Endothelial cell of umbilical vein (primary cell): ENCODE measurements around the gene BICRA. TPM values are rescaled to one million over a fixed set of nuclear protein-coding genes. Genes with fewer than 3 reads are reported as not detected.

ENCODE experiments used
- BruUV-seq: library from RNA; stranded (reverse); fragments of 400-500 nt; replicated peaks from 2 replicates; lab custom pipeline; 2021; lab: Mats Ljungman, UMichigan
- CTCF ChIA-PET: fragments of 300-600, 350-600 bp; sonication (Branson Sonifier 250); formaldehyde crosslinking; loops from one replicate; lab custom pipeline; 2021; ENCODE audit warnings: antibody characterized with exemption, inconsistent platforms; lab: Charles Lee
- POLR2A ChIA-PET: fragments of 300-600, 350-600 bp; sonication (Branson Sonifier 250); formaldehyde crosslinking; loops from one replicate; lab custom pipeline; 2021; ENCODE audit warnings: antibody characterized with exemption, inconsistent platforms; lab: Charles Lee
- DNase-seq: peaks from one replicate; pipeline ENCODE4 v3.0.0-alpha.2; 2011; ENCODE audit warnings: low read depth, low spot score
- FAIRE-seq: peaks from 2 replicates; lab custom pipeline; 2011; peaks lifted over from hg19 to GRCh38; lab: Jason Lieb, UNC
- H2AFZ ChIP-seq: 2 replicates; pipeline ENCODE4 v1.6.0; 2012; ENCODE audit warnings: low read depth, low read length, control low read depth, inconsistent platforms
- H3K27ac ChIP-seq: 2 replicates; pipeline ENCODE4 v1.5.1; 2011; ENCODE audit warnings: low read depth, mild to moderate bottlenecking, control low read depth, low read length, moderate library complexity; ENCODE audit not compliant: insufficient read depth
- H3K27me3 ChIP-seq, 2 experiments: 2 replicates each; pipeline versions ENCODE4 v1.6.0 to v1.6.1; 2011; ENCODE audit warnings: low read length in 2 of 2, mixed read lengths in 1 of 2; ENCODE audit not compliant: control insufficient read depth in 2 of 2, insufficient read depth in 2 of 2
- H3K36me3 ChIP-seq, 2 experiments: 2 replicates in 1 of 2; 3 replicates in 1 of 2; pipeline ENCODE4 v1.5.1; 2011; ENCODE audit warnings: low read length in 2 of 2, mild to moderate bottlenecking in 1 of 2, moderate library complexity in 1 of 2; ENCODE audit not compliant: control insufficient read depth in 2 of 2, insufficient read depth in 2 of 2; ENCODE audit errors: extremely low read depth in 1 of 2
- H3K4me1 ChIP-seq: 3 replicates; pipeline ENCODE4 v1.5.1; 2011; ENCODE audit warnings: mild to moderate bottlenecking, low read length; ENCODE audit not compliant: control insufficient read depth, insufficient read depth; ENCODE audit errors: extremely low read depth
- H3K4me2 ChIP-seq: 2 replicates; pipeline ENCODE4 v1.6.1; 2011; ENCODE audit warnings: low read length, control low read depth, mixed read lengths; ENCODE audit not compliant: insufficient read depth
- H3K4me3 ChIP-seq, 3 experiments: fragments of 200-600 bp in 1 of 3; sonication (generic), shearing (Covaris generic) in 1 of 3; replicated peaks in 1 of 3; 2 replicates each; pipeline ENCODE4 v1.5.1; 2011 to 2016; ENCODE audit warnings: control low read depth in 3 of 3, low read length in 3 of 3, mild to moderate bottlenecking in 2 of 3, inconsistent platforms in 1 of 3, low read depth in 1 of 3, moderate library complexity in 1 of 3; ENCODE audit not compliant: insufficient read depth in 1 of 3
- H3K79me2 ChIP-seq: 2 replicates; pipeline ENCODE4 v1.6.0; 2012; ENCODE audit warnings: low read length, inconsistent platforms; ENCODE audit not compliant: control insufficient read depth, insufficient read depth
- H3K9ac ChIP-seq: replicated peaks from 2 replicates; pipeline ENCODE3; 2011; ENCODE audit warnings: low read length, control low read depth; ENCODE audit not compliant: insufficient read depth; ENCODE audit errors: extremely low read depth
- H3K9me1 ChIP-seq: replicated peaks from 3 replicates; pipeline ENCODE4 v1.6.0; 2011; ENCODE audit warnings: mild to moderate bottlenecking, low read length; ENCODE audit not compliant: control insufficient read depth, insufficient read depth; ENCODE audit errors: extremely low read depth
- H3K9me3 ChIP-seq: replicated peaks from 2 replicates; pipeline ENCODE4 v1.5.1; 2012; ENCODE audit warnings: low read length, inconsistent platforms; ENCODE audit not compliant: control insufficient read depth, insufficient read depth
- H4K20me1 ChIP-seq: replicated peaks from 2 replicates; pipeline ENCODE3; 2011; ENCODE audit warnings: mild to moderate bottlenecking, low read length; ENCODE audit not compliant: control insufficient read depth, insufficient read depth; ENCODE audit errors: extremely low read depth
- EZH2 ChIP-seq: IDR thresholded peaks from 2 replicates; pipeline ENCODE4 v1.6.1; 2012; ENCODE audit warnings: borderline replicate concordance, low read depth, mild to moderate bottlenecking, moderate library complexity, low read length, inconsistent platforms; ENCODE audit not compliant: severe bottlenecking
- FOS ChIP-seq: IDR thresholded peaks from 2 replicates; pipeline ENCODE4 v1.6.1; 2011; ENCODE audit warnings: mild to moderate bottlenecking, low read length, moderate library complexity, borderline replicate concordance; ENCODE audit not compliant: insufficient read depth
- GATA2 ChIP-seq: IDR thresholded peaks from 2 replicates; pipeline ENCODE4 v1.7.0; 2011; ENCODE audit warnings: low read depth, mild to moderate bottlenecking, moderate library complexity, mixed read lengths, low read length; ENCODE audit not compliant: insufficient read length, insufficient read depth
- JUN ChIP-seq: IDR thresholded peaks from 2 replicates; pipeline ENCODE4 v1.6.1; 2011; ENCODE audit warnings: borderline replicate concordance, low read depth; ENCODE audit not compliant: insufficient read length, insufficient read depth
- MYC ChIP-seq: IDR thresholded peaks from one replicate; pipeline ENCODE4 v1.6.1; 2011; ENCODE audit warnings: mild to moderate bottlenecking, low read depth, low read length
- POLR2A ChIP-seq: IDR thresholded peaks from 2 replicates; pipeline ENCODE4 v1.6.1; 2012; ENCODE audit warnings: low read depth, mild to moderate bottlenecking, control low read depth, low read length
- POLR2AphosphoS5 ChIP-seq: IDR thresholded peaks from 2 replicates; pipeline ENCODE4 v1.6.1; 2012; ENCODE audit warnings: low read depth, mild to moderate bottlenecking, control low read depth, low read length, moderate library complexity; ENCODE audit not compliant: insufficient read depth
- dilution Hi-C: fragments of 300-500 bp; cut with MboI; formaldehyde crosslinking; loops from one replicate; pipeline ENCODE4 v1.15.0; 2019; ENCODE audit warnings: low sequenced_read_pairs; ENCODE audit not compliant: extremely low pct_ligation_motif_present
- intact Hi-C: fragments of 100-400 bp; cut with micrococcal nuclease; formaldehyde crosslinking; loops from one replicate; pipeline ENCODE4 v1.10.0; 2022
- polyA plus RNA-seq, 4 experiments: library from polyadenylated mRNA; depleted of rRNA in 3 of 4; stranded (reverse) in 3 of 4; unstranded in 1 of 4; fragments of >200 nt; gene quantifications; 2 replicates each; pipeline versions ENCODE4 v1.2.1 to v1.2.3, GENCODE V29; 2011 to 2012; ENCODE audit warnings: missing spikeins in 1 of 4
- total RNA-seq: library from RNA; stranded (reverse); gene quantifications from 2 replicates; pipeline ENCODE4 v1.2.3, GENCODE V29; 2021
- TF ChIP-seq, protein P1 (sequence below): IDR thresholded peaks from 2 replicates; pipeline ENCODE4 v1.6.1; 2011; ENCODE audit not compliant: insufficient read depth, insufficient read length
- TF ChIP-seq, protein P2 (sequence below), 2 donors: IDR thresholded peaks; 1 replicate in 1 of 2; 2 replicates in 1 of 2; pipeline ENCODE4 v1.5.1; 2011; ENCODE audit warnings: low read length in 2 of 2, mild to moderate bottlenecking in 2 of 2, moderate library complexity in 2 of 2, control low read depth in 1 of 2, inconsistent platforms in 1 of 2, low read depth in 1 of 2; ENCODE audit not compliant: insufficient read depth in 1 of 2; ENCODE audit errors: extremely low read depth in 1 of 2

BICRA gene
- total and polyA plus RNA-seq, 2 donors (not counting 3 experiments of a cell fraction or from before 2014, with no cell fraction given), result 3.8 to 20.5 TPM

DNA sequence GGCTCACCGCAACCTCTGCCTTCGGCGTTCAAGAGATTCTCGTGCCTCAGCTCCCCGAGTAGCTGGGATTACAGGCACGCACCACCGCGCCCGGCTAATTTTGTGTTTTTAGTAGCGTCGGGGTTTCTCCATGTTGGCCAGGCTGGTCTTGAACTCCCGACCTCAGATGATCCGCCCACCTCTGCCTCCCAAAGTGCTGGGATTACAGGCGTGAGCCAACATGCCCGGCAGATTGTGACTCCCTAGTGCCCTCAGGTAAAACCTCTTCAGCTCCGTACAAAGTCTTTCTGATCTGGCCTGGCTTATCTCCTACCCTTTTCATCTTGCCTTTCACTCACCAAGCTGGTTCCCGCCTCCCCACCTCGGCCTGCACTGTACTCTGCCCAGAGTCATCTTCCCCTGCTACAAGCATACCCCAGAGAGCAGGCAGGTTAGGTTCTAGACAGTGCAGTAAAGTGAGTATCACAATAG, 15.0 kb downstream of the BICRA start:
- H3K4me2 ChIP-seq, result no peak overlapping the region
- H3K9me3 ChIP-seq, result no peaks in the 10 kb centered on the region
- no peaks in the 10 kb centered on the region for H3K27me3 ChIP-seq
- BruUV-seq, result no TSS peak
- no peaks in the 10 kb centered on the region for H3K9me1 ChIP-seq
- peaks cover 2 to 4% of the 10 kb centered on the region in 2 experiments for H3K36me3 ChIP-seq
- TF ChIP-seq POLR2AphosphoS5 (no peak), FOS (no peak), MYC (no peak), EZH2 (no peak), JUN (no peak), GATA2 (no peak), POLR2A (no peak)
- TF ChIP-seq, protein P1, sequence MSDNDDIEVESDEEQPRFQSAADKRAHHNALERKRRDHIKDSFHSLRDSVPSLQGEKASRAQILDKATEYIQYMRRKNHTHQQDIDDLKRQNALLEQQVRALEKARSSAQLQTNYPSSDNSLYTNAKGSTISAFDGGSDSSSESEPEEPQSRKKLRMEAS, result no peak
- TF ChIP-seq, protein P2, sequence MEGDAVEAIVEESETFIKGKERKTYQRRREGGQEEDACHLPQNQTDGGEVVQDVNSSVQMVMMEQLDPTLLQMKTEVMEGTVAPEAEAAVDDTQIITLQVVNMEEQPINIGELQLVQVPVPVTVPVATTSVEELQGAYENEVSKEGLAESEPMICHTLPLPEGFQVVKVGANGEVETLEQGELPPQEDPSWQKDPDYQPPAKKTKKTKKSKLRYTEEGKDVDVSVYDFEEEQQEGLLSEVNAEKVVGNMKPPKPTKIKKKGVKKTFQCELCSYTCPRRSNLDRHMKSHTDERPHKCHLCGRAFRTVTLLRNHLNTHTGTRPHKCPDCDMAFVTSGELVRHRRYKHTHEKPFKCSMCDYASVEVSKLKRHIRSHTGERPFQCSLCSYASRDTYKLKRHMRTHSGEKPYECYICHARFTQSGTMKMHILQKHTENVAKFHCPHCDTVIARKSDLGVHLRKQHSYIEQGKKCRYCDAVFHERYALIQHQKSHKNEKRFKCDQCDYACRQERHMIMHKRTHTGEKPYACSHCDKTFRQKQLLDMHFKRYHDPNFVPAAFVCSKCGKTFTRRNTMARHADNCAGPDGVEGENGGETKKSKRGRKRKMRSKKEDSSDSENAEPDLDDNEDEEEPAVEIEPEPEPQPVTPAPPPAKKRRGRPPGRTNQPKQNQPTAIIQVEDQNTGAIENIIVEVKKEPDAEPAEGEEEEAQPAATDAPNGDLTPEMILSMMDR (IDR thresholded peaks at IDR 0.05; ENCODE audit: extremely low read depth in 1 of 2, insufficient read depth in 1 of 2, low read depth in 1 of 2, low read length in 2 of 2), result no peak
- H3K27ac ChIP-seq, result no peak overlapping the region
- no peak overlapping the region for H3K4me3 ChIP-seq
- DNase-seq, result no peak
- H3K79me2 ChIP-seq, result peaks cover 80% of the 10 kb centered on the region
- H4K20me1 ChIP-seq, result peaks cover 3% of the 10 kb centered on the region
- ChIA-PET POLR2A (no interaction called here), CTCF (interaction anchor here (0.6 to 1.4 kb wide), 3 partner anchors 11 to 83 kb away, joined by 3 read pairs; no protein-coding TSS in a partner anchor)
- no peak overlapping the region for H3K9ac ChIP-seq
- H2AFZ ChIP-seq, result no peak overlapping the region
- no peaks in the 10 kb centered on the region for H3K4me1 ChIP-seq
- intact Hi-C loops (no loop called here), dilution Hi-C loops (no loop called here)
- FAIRE-seq, result no peak
